DMS153 (cell line): ENCODE results near the gene HAO1.
"Not testable (repeated sequence)": the region's sequence is repeated elsewhere in the genome, so short reads cannot be mapped to it uniquely, and the experiment has no call there.

ENCODE experiments used
- DNase-seq: peaks from one replicate; lab custom pipeline; 2025; lab: John Stamatoyannopoulos, UW

The HAO1 gene

DNA sequence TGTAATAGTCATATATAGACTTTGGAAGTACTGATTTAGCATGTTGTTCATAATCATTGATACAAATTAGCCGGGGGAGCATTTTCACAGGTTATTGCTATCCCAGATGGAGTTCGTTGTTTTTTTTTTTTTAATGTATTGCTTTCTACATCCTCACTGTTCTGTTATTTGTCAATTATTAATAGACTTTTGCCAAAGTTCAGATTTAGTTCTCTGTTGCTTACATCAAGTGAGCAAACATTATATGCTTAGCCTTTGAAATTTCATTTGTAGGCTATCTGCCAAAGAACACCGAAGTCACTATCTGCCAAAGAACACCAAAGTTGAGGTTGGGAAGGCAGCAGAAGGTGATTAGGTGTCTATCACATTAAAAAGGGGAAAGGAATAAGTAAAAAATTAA is at the start of gene HAO1:
TSS of gene HAO1 (minus strand) at position 118 of the 400 bp plus-strand sequence. CDS start at position 82, 36 bp downstream.
- DNase-seq: no peak

GRCh38 chr20:7989379-7989778 is 49.1 kb upstream of the HAO1 start:
- DNase-seq: no peak

- no peak for DNase-seq
Measured at GRCh38 chr20:7985916-7986315, 45.7 kb upstream of the HAO1 start.

DNA sequence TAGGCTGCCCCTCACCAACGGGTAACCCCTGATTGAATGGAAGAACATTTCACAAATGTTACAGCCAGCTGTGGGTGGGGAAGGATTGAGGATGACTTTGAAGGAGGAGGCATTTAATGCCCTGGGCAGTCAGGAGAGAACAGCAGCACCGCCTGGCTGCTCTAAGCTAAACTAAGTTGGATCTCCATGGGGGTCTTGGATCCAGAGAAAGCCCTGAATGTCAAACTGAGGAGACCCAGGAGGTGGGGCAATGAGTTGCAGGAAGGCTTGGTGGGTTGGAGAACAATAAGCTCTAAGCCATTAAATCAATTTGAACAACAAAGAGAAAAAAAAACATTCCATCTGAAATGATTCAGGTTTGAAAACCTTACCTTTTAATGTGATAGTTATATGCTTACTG is 43.9 kb upstream of the HAO1 start:
- DNase-seq: no peak

DNA sequence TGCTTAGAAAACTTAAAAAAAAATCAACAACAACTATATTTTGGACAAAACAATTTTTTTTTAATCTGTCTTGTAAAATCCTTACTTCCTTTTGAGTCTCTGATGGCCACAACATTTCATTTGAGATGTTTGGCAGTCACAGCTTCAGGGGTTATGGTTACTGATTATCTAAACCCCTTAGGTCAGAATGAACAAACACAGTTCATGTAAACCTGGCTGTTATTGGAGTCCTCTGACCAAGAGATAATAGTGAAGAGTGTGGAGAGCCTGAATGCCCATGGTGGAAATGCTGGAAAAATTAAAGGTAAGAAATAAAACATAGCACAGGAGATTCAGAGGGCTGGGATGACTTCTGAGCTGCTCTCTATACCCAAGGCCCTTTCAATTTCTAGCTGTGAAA is 41.1 kb upstream of the HAO1 start:
- DNase-seq: no peak

DNA sequence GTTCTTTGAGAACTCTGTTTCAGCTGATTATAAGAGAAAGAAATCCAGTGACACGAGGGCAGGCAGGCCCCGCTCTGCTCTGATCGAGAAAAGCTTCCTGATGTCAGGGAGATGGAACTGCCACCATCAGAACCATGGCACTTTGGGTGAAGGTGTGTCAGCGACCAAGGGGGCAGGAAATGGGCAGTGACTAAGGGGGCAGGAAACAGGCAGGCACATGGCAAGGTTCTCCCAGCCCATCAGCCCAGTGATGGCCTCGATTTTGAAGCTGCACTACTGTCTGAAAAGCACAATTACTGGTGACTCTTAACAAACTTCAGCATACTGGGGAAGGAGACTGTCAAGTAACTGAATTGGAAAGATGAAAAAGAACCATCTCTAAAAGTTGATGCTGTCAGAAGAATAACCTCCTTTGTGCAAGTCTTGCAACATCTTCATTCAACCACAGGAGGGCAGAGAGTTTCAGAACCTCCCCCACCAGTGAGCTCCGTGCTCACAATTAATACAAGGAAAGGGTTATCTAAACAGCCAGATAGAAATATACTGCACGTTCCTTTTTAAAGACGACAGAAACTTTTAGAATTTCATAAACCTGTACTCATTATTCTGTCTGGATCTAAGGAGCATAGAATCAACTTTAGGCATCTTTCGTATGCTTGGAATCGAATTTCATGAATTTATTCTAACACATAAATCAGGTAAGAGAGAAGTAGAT is 40.2 kb upstream of the HAO1 start:
- no peak for DNase-seq

- DNase-seq: no peak
Measured at GRCh38 chr20:7977709-7978108, 37.5 kb upstream of the HAO1 start.

DNA sequence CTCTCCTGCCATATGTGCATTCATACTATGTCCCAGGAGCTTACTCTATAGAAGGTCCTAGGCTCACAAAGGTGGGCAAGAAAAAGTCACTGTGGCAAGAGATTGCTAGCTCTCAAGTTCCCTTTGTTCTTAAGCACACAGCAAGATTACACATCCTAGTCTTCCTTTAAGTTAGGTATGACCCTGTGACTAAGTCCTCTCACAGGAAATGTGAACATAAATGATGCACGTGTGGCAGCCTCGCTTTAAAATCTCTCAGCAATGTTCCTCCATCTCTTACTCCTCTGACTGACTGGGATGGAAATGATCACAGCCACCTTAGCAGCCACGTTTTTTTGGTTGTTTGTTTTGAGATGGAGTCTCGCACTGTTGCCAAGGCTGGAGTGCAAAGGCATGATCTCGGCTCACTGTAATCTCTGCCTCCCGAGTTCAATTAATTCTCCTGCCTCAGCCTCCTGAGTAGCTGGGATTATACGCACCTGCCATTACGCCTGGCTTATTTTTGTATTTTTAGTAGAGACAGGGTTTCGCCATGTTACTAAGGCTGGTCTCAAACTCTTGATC is 35.7 kb upstream of the HAO1 start:
- no peak for DNase-seq

DNA sequence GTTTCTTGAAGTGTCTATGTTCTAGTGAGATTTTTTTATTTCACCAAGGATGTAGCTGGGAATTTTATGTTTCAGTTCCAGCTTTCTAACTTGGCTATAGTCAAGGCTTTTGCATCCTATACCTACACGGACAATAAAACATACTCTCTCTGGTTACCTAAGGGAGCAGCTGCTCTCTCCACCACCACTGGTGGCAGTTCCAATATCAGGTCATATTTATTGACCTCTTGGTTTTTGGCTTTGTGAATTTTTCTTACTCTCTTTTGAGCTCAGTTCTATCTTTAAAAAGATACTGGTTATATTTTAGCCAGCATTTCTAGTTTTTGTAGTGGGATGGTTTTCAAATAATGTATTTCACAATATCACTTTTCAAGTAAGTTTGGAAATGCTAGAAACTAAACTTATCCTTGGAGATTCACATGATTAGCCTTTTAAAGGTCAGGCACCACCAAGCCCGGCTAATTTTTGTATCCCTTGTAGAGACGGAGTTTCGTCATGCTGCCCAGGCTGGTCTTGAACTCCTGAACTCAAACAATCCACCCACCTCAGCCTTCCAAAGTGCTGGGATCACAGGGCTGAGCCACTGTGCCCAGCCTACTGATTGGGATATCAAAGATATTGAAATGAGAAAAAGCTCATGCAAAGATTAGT is 34.7 kb upstream of the HAO1 start:
- no peak for DNase-seq

- no peak for DNase-seq
Measured at GRCh38 chr20:7971536-7972280, 31.4 kb upstream of the HAO1 start.

DNA sequence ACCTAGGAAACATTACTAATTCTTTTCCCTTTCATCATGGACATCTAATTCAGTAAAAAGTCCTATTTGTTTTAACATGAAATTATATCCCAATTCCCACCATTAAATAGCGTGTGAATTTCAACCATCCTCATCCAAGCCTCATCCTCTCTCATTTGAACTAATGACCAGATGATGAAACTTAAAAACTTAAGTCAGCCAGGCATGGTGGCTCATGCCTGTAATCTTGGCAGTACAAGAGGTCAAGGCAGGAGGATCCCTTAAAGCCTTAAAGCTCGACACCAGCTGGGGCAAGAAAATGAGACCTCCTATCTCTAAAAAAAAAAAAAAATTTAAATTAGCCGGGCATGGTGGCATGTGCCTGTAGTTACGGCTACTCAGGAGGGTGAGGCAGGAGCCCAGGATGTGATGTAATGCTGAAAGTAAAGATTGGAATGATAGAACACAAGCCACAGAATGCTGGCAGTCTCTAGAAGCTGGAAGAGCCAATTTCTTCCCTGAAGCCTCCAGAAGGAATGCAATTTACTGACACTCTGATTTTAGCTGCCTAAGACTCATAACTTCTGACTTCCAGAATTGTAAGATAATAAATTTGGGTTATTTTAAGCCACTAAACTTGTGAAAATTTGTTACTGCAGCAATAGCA is 27.1 kb upstream of the HAO1 start:
- no peak for DNase-seq

GRCh38 chr20:7966176-7966575 is 25.9 kb upstream of the HAO1 start:
- no peak for DNase-seq

GRCh38 chr20:7959484-7959883 is 19.2 kb upstream of the HAO1 start:
- peak; percentile 26 for DNase-seq

DNA sequence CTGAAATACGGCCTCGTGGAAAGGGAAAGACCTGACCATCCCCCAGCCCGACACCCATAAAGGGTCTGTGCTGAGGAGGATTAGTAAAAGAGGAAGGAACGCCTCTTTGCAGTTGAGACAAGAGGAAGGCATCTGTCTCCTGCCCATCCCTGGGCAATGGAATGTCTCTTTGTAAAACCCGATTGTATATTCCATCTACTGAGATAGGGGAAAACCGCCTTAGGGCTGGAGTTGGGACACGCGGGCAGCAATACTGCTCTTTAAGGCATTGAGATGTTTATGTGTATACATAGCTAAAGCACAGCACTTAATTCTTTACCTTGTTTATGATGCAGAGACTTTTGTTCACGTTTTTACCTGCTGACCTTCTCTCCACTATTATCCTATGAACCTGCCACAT is 16.3 kb upstream of the HAO1 start:
- not testable (repeated sequence) for DNase-seq

DNA sequence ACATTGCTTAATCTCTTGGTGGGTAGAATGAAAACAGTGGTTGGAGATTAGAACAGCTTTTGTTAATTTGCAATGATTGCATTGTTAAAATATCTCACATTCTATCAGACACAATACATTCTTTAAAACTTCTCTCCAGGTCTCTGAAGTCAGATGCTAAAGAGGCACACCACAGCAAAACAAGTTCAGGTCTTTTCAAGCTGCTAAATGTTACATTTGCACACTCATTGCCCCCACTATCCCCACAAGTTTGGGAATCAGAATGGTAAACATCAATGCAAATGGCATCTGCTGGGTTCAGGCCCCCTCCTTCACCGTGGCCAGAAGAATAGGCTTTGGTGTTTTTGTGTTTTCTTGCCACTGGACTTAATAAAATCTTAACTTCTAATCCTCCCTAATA is 10.1 kb upstream of the HAO1 start:
- no peak for DNase-seq

- DNase-seq: no peak
Measured at GRCh38 chr20:7943891-7944290, 3.6 kb upstream of the HAO1 start.

DNA sequence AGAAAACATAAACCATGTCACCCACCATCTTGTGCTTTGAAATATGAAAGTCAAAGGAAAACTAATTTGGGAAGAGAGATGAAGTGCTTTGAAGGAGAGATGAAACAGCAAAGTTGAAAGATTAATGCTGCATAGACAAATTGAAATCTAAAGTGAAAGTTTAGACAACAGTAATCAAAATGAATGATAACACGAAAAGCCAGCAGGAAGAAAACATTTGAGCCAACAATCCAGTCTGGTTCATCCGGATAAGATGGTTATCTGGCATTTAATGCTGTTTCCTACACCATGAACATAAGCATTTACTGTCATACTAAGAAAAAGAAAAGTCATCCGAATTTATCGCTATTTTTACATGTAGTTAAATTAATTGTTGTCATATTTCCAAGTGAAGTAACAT is 595 bp downstream of the HAO1 start:
- no peak for DNase-seq

DNA sequence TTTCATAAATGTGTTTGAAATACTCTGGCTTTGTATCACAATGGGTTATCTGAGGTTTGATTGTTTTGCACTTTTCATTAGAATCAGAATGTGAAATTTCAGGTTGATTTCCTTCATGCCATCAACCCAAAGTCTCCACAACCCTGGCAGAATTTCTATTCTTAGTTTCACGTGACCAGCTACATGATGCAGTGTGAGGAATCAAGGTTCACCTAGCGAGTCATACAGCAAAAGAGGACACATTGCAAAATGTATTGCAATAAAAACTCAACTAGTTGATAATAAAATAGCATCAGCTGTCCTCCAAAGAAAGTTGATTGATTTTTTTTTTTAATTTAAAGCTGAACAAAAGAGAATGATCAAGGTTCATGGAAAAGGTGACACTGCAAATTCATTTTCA is 2.2 kb downstream of the HAO1 start:
- no peak for DNase-seq

GRCh38 chr20:7937328-7937727 is 2.9 kb downstream of the HAO1 start:
- DNase-seq: no peak

DNA sequence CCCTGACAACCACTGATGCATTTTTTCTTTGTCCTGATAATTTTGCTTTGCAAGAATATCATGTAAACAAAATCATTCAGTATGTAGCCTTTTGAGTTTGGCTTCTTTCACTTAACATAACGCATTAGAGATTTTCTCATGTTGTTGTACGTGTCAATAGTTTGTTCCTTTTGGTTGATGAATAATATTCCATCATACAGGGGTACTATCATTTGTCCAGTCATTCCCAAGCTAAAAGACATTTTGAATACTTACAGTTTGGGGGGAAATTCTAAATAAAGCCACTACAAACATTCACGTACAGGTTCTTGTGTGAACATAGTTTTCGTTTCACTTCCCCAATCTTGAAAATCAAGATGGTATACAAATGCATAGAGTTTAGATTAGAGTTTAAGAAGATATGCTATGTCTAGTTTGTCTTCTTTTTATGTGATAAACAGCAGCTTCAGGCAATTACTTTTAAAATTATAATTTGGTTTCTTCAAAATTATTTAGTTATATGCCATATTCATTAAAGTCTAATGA is 5.2 kb downstream of the HAO1 start:
- DNase-seq: no peak

DNA sequence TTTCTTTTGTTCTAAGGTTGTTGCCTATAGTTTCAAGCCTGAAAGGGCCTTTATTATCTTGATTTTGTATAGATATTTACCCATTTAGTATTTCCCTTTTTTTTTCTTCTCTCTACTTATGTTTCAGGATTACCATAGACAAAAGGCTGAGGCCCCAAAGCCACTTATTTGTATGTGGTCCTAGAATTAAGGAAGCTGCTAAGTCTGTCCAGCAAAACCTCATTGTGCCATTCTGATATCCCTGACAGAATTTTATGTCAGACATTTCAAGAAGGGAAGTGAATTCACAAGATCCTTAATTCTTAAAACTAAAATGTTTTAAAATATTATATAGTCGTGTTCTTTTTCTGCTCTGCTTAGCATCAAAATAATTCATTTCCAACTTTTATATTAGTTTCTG is 6.9 kb downstream of the HAO1 start:
- no peak for DNase-seq

- no peak for DNase-seq
Measured at GRCh38 chr20:7930343-7930742, 9.9 kb downstream of the HAO1 start.
